GM12892 (cell line): ENCODE data around the gene GRWD1.

Source experiments
- POLR2A ChIP-seq: IDR thresholded peaks from 2 replicates; pipeline ENCODE4 v1.6.1; 2011; ENCODE audit warnings: low read depth, low read length, control low read depth
- POLR2AphosphoS5 ChIP-seq: IDR thresholded peaks from 2 replicates; pipeline ENCODE4 v1.6.1; 2011; ENCODE audit warnings: low read depth, low read length, control low read depth
- TAF1 ChIP-seq: IDR thresholded peaks from 2 replicates; pipeline ENCODE4 v1.6.1; 2011; ENCODE audit warnings: low read depth, mild to moderate bottlenecking, control low read depth, low read length, borderline replicate concordance

DNA sequence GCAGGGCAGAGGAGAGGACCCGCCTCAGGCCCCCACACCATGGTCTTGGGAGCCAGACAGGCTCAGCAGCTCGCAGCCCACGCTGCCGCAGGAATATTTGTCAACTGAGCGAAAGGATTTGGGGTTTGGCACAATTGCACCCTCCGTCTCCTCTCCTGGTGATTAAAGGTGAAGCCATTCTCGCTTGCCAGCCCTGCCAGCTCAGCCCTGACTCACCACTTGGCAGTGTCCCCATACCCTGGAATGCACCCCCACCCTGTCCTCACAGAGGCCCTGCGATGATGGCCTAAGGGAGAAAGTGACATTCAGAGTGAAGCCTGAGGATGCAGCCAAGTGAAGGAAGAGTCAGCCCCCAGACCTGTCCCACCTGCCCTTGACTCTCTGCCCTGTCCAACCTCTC is 42.2 kb downstream of the GRWD1 start:
- no peak for TF ChIP-seq POLR2A
- no peak for TF ChIP-seq POLR2AphosphoS5
- TF ChIP-seq TAF1: no peak
